Neural progenitor cell (in vitro differentiated cells): ENCODE results near the gene TOR4A. TPM values are rescaled to one million over a fixed set of nuclear protein-coding genes. Genes with fewer than 3 reads are reported as not detected.

Source experiments
- DNase-seq: peaks from one replicate; pipeline ENCODE4 v3.0.0-alpha.2; 2016; ENCODE audit warnings: low spot score
- H2AFZ ChIP-seq: fragments of 200-600 bp; sonication (generic); replicated peaks from 2 replicates; pipeline ENCODE4 v1.6.1; 2016; ENCODE audit warnings: antibody characterized with exemption
- H3F3A ChIP-seq: fragments of 200-600 bp; sonication (generic); 2 replicates; pipeline ENCODE4 v1.6.1; 2016; ENCODE audit warnings: antibody characterized with exemption, low read depth
- H3K27ac ChIP-seq: fragments of 200-600 bp; sonication (generic); 2 replicates; pipeline ENCODE4 v1.5.1; 2016; ENCODE audit warnings: mild to moderate bottlenecking
- H3K27me3 ChIP-seq: fragments of 200-600 bp; sonication (generic); 2 replicates; pipeline ENCODE4 v1.6.1; 2016; ENCODE audit warnings: mild to moderate bottlenecking, moderate library complexity
- H3K36me3 ChIP-seq: fragments of 200-600 bp; sonication (generic); 2 replicates; pipeline ENCODE4 v1.5.1; 2016
- H3K4me1 ChIP-seq: fragments of 200-600 bp; sonication (generic); 2 replicates; pipeline ENCODE4 v1.6.1; 2016; ENCODE audit warnings: mixed run types
- H3K4me2 ChIP-seq: fragments of 200-600 bp; sonication (generic); 2 replicates; pipeline ENCODE4 v1.6.1; 2016
- H3K4me3 ChIP-seq: fragments of 200-600 bp; sonication (generic); 2 replicates; pipeline ENCODE4 v1.5.1; 2016
- H3K79me2 ChIP-seq: fragments of 200-600 bp; sonication (generic); 2 replicates; pipeline ENCODE4 v1.6.1; 2016; ENCODE audit warnings: low read depth
- H3K9ac ChIP-seq: fragments of 200-600 bp; sonication (generic); 2 replicates; pipeline ENCODE4 v1.6.1; 2016
- H3K9me3 ChIP-seq: fragments of 200-600 bp; sonication (generic); 2 replicates; pipeline ENCODE4 v1.5.1; 2016; ENCODE audit warnings: low read depth
- H4K20me1 ChIP-seq: fragments of 200-600 bp; sonication (generic); 2 replicates; pipeline ENCODE4 v1.6.1; 2016; ENCODE audit warnings: low read depth
- H3K27ac Mint-ChIP-seq: 3 replicates; pipeline ENCODE4 v1.8.0; 2021; ENCODE audit warnings: mixed read lengths
- H3K27me3 Mint-ChIP-seq: 2 replicates; pipeline ENCODE4 v1.8.0; 2022; ENCODE audit warnings: low read depth, mild to moderate bottlenecking, inconsistent platforms, moderate library complexity, mixed read lengths; ENCODE audit not compliant: insufficient read depth
- H3K36me3 Mint-ChIP-seq: 3 replicates; pipeline ENCODE4 v1.8.0; 2021; ENCODE audit warnings: mixed read lengths
- H3K4me1 Mint-ChIP-seq: 3 replicates; pipeline ENCODE4 v1.8.0; 2021; ENCODE audit warnings: mixed read lengths
- H3K4me3 Mint-ChIP-seq: 3 replicates; pipeline ENCODE4 v1.8.0; 2021; ENCODE audit warnings: mild to moderate bottlenecking, moderate library complexity, mixed read lengths
- H3K9me3 Mint-ChIP-seq: 3 replicates; pipeline ENCODE4 v1.8.0; 2020; ENCODE audit warnings: mixed read lengths
- EZH2 ChIP-seq: fragments of 200-600 bp; sonication (generic); IDR thresholded peaks from 2 replicates; pipeline ENCODE4 v1.6.1; 2017; ENCODE audit warnings: antibody characterized with exemption, mild to moderate bottlenecking, moderate library complexity
- EZH2phosphoT487 ChIP-seq: fragments of 200-600 bp; sonication (generic); IDR thresholded peaks from 2 replicates; pipeline ENCODE4 v1.6.1; 2017; ENCODE audit warnings: antibody characterized with exemption
- total RNA-seq: library from RNA; depleted of rRNA; stranded (reverse); fragments of >200 nt; gene quantifications from 2 replicates; pipeline ENCODE4 v1.2.3, GENCODE V29; 2015; ENCODE audit warnings: low replicate concordance
- TF ChIP-seq, protein P1 (sequence below): fragments of 200-600 bp; sonication (generic); IDR thresholded peaks from 2 replicates; pipeline ENCODE4 v1.5.1; 2017; ENCODE audit warnings: antibody characterized with exemption, mild to moderate bottlenecking

TOR4A gene
- total RNA-seq, 1 donor from 2014 or later: 0.39 TPM

DNA sequence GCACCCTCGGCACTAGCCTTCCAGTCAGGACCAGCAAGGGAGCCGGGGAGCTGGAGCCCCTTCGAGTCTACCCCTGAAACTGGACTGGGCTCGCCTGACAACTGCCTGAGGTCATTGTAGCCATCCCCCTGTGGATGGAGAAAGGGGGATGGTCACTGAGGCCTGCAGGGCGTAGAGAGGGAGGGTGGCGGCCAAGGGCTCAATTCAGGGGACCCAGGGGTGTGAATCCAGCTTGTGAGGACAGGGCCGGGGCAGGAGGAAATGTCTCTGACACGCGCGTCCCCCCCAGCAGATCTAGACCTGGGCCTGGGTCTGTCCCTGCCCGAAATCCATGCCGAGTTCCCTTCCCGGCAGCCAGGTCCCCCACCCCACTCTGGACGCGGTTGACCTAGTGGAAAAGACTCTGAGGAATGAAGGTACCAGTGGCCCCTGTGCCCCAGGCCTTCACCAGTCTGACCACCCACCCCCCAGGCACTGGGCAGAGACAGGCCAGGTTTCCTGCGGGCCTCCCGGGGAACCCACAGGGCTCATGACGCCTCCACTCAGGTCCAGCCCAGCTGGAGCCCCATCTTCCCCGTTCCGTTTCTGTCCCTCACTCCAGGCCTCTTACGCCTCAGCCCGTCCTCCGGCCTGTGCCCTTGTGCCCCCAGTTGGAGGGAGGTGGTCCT is 46.0 kb upstream of the TOR4A start:
- Mint-ChIP-seq H3K4me1 (peaks cover 3% of the 10 kb centered on the region), H3K9me3 (no peaks in the 10 kb centered on the region), H3K27me3 (peaks cover 6% of the 10 kb centered on the region), H3K36me3 (no peaks in the 10 kb centered on the region), H3K4me3 (no peak overlapping the region), H3K27ac (no peak overlapping the region)
- Histone ChIP-seq H3F3A (no peaks in the 10 kb centered on the region), H3K4me1 (no peaks in the 10 kb centered on the region), H3K27me3 (no peaks in the 10 kb centered on the region), H3K9me3 (no peaks in the 10 kb centered on the region), H3K9ac (no peak overlapping the region), H4K20me1 (peaks cover 5% of the 10 kb centered on the region), H3K4me3 (no peak overlapping the region), H3K79me2 (no peaks in the 10 kb centered on the region), H3K27ac (no peak overlapping the region), H2AFZ (no peak overlapping the region), H3K36me3 (no peaks in the 10 kb centered on the region), H3K4me2 (no peak overlapping the region)
- no peak for DNase-seq
- TF ChIP-seq EZH2phosphoT487: no peak
- no peak for TF ChIP-seq EZH2
- TF ChIP-seq, protein P1, sequence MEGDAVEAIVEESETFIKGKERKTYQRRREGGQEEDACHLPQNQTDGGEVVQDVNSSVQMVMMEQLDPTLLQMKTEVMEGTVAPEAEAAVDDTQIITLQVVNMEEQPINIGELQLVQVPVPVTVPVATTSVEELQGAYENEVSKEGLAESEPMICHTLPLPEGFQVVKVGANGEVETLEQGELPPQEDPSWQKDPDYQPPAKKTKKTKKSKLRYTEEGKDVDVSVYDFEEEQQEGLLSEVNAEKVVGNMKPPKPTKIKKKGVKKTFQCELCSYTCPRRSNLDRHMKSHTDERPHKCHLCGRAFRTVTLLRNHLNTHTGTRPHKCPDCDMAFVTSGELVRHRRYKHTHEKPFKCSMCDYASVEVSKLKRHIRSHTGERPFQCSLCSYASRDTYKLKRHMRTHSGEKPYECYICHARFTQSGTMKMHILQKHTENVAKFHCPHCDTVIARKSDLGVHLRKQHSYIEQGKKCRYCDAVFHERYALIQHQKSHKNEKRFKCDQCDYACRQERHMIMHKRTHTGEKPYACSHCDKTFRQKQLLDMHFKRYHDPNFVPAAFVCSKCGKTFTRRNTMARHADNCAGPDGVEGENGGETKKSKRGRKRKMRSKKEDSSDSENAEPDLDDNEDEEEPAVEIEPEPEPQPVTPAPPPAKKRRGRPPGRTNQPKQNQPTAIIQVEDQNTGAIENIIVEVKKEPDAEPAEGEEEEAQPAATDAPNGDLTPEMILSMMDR: no peak

GRCh38 chr9:137232101-137232500 is 45.4 kb upstream of the TOR4A start:
- Histone ChIP-seq H3K27me3 (no peaks in the 10 kb centered on the region), H3K4me3 (no peak overlapping the region), H3K79me2 (no peaks in the 10 kb centered on the region), H3K9me3 (no peaks in the 10 kb centered on the region), H2AFZ (no peak overlapping the region), H3K4me2 (no peak overlapping the region), H3K36me3 (no peaks in the 10 kb centered on the region), H3K9ac (no peak overlapping the region), H3K27ac (no peak overlapping the region), H4K20me1 (peaks cover 11% of the 10 kb centered on the region), H3K4me1 (peaks cover 6% of the 10 kb centered on the region), H3F3A (no peaks in the 10 kb centered on the region)
- Mint-ChIP-seq H3K36me3 (no peaks in the 10 kb centered on the region), H3K9me3 (no peaks in the 10 kb centered on the region), H3K4me1 (peaks cover 3% of the 10 kb centered on the region), H3K27me3 (peaks cover 6% of the 10 kb centered on the region), H3K4me3 (no peak overlapping the region), H3K27ac (no peak overlapping the region)
- TF ChIP-seq, protein P1: no peak
- TF ChIP-seq EZH2 (no peak), EZH2phosphoT487 (no peak)
- no peak for DNase-seq

DNA sequence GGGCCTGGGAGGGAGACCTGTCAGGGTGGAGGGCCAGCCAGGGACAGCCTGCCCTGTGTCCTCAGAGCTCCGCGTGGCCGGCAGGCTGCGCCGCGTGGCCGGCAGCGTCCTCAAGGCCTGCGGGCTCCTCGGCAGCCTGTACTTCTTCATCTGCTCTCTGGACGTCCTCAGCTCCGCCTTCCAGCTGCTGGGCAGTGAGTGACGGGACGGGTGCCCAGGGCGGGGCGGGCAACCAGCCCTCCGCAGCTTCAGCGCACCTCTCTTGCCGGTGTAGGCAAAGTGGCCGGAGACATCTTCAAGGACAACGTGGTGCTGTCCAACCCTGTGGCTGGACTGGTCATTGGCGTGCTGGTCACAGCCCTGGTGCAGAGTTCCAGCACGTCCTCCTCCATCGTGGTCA is 45.0 kb upstream of the TOR4A start:
- Histone ChIP-seq H3F3A (no peaks in the 10 kb centered on the region), H4K20me1 (peaks cover 15% of the 10 kb centered on the region), H3K27me3 (no peaks in the 10 kb centered on the region), H3K4me3 (no peak overlapping the region), H3K36me3 (no peaks in the 10 kb centered on the region), H3K9ac (no peak overlapping the region), H3K27ac (no peak overlapping the region), H3K4me1 (peaks cover 8% of the 10 kb centered on the region), H3K9me3 (no peaks in the 10 kb centered on the region), H3K79me2 (no peaks in the 10 kb centered on the region), H2AFZ (no peak overlapping the region), H3K4me2 (no peak overlapping the region)
- H3K36me3 Mint-ChIP-seq: no peaks in the 10 kb centered on the region
- H3K9me3 Mint-ChIP-seq: no peaks in the 10 kb centered on the region
- H3K27me3 Mint-ChIP-seq: peaks cover 4% of the 10 kb centered on the region
- DNase-seq: no peak
- H3K4me3 Mint-ChIP-seq: no peak overlapping the region
- H3K4me1 Mint-ChIP-seq: peaks cover 2% of the 10 kb centered on the region
- TF ChIP-seq EZH2 (no peak), EZH2phosphoT487 (no peak)
- TF ChIP-seq, protein P1: no peak
- no peak overlapping the region for H3K27ac Mint-ChIP-seq
